GM21423 (cell line): ENCODE results near the gene SYNRG.

Experiments
- ATAC-seq: cut with Tn5 transposase; IDR thresholded peaks from one replicate; pipeline ENCODE4 v1.9.1; 2021; ENCODE audit warnings: mild to moderate bottlenecking, moderate library complexity; ENCODE audit not compliant: unreplicated experiment

Gene SYNRG

GRCh38 chr17:37480427-37480826 lies 128.8 kb downstream of the SYNRG start:
- no peak for ATAC-seq

DNA sequence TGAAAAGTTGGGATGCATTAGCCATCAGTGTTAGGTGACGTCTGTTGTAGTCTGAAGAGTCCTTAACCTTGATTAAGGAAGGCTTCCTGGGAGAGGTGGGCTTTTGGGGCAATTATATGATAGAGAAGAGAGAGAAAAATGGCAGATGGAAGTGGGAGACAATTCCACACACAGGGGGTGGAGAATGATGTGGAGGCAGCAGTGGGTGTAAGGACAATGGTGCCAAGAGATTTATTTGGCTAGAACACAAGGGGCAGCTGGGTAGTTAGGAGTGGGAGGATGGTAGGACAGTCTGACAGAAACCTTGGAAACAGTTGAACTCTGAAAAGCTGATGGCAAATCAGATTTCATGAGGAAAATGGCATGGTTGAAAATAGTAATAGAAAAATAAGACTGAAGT lies 130.2 kb downstream of the SYNRG start:
- ATAC-seq, result no peak

- no peak for ATAC-seq
Measured at GRCh38 chr17:37478187-37478586, 131.0 kb downstream of the SYNRG start.

GRCh38 chr17:37476431-37477120 lies 132.6 kb downstream of the SYNRG start:
- ATAC-seq, result no peak

DNA sequence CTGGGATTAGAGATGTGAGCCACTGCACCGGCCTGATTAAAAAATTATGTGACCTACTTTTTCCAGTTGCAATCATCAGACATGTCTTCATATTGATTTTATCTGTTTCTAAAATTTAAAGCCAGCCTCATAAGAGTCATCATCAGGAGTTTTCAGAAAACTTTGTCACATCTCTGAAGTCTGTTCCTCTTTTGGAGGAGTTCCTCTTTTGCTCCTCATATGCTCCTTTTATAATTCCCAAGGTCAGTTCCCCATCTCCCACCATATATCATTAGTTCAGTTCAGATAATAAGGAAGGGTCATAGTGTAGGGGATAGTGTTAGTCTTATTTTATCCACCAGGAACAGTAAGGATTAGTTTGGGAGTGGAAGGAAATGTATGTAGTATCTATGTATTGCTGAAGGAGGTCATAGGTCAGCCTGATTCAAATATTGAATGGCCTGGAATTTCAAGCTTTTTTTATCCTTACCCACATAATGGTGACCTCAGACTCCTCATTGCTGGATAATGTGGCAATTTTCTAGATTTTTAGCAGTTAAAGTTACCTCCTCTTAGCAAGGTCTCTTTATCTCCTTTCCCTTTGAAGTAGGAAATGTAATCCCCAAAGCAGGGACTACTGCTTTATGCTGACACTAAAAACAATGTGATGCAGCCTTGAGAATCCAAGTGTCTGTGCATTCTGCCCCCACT lies 133.3 kb downstream of the SYNRG start:
- no peak for ATAC-seq

DNA sequence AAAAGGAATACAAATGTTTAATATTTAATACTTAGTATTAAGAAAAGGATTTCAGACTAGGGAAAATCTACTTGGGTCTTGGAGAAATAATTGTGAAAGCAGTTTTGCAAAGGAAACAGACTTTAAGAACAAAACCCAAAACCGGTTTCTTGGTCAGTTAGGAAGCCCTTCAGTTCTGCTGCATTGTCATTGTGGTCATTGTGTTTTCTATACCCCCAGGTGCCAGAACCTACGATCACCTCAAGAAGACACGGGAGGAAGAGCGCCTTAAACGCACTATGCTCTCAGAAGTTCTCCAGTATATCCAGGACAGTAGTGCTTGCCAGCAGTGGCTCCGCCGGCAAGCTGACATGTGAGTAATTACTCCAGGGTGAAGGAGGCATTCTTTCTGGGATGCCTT lies 139.0 kb downstream of the SYNRG start:
- ATAC-seq, result no peak

GRCh38 chr17:37466471-37466870 lies 142.7 kb downstream of the SYNRG start:
- ATAC-seq, result no peak

DNA sequence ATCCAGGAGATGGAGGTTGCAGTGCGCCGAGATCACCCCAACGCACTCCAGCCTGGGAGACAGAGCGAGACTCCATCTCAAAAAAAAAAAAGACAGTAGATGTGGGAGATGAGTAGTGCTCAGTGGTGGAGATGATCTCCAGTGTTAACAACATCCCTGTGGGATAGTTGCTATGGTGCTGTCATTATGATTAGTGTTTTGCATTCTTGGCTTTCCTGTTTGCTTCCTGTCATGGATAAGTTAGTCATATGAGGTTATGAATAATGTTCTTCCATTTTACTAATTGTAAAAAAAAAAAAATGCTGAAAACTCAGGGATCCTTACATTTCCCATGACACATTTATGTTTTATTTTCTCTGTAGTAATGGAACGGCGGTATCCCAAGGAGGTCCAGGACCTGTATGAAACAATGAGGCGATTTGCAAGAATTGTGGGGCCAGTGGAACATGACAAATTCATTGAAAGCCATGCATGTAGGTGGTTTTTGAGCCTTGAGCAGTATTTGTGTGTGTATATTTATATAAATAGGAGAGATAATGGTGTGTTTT lies 144.1 kb downstream of the SYNRG start:
- ATAC-seq, result no peak
